ENCODE results near the gene KPNA6.
A peak's percentile ranks its signal among the peaks of the same experiment; 100 is the strongest.
"Not testable (repeated sequence)": the region's sequence is repeated elsewhere in the genome, so short reads cannot be mapped to it uniquely, and the experiment has no call there.

KPNA6 gene

DNA sequence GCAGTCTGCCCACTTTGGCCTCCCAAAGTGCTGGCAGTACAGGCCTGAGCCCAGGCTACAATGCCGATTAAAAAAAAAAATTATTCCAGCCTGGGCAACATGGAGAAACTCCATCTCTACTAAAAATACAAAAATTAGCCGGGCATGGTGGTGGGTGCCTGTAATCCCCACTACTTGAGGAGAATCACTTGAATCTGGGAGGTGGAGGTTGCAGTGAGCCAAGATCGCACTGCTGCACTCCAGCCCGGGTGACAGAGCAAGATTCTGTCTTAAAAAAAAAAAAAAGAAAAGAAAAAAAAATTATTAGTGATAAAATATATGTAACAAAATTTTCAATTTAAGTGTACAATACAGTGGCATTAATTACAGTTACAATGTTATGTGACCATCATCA, 35.4 kb downstream of the KPNA6 start:
- not testable (repeated sequence) for DNase-seq

DNA sequence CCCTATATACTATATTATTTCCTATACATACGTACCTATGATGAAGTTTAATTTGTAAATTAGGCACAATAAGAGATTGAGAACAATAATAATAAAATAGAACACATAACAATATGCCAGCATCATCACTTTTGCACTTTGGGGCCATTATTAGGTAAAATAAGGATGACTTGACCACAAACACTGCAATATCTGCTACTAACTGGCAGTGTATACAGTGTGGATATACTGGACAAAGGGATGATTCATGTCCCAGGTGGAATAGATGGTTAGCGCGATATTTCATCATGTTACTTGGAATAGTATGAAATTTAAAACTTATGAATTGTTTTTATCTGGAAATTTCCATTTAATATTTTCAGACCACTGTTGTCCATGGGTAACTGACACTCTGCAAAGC, 36.2 kb downstream of the KPNA6 start:
- DNase-seq = no peak

DNA sequence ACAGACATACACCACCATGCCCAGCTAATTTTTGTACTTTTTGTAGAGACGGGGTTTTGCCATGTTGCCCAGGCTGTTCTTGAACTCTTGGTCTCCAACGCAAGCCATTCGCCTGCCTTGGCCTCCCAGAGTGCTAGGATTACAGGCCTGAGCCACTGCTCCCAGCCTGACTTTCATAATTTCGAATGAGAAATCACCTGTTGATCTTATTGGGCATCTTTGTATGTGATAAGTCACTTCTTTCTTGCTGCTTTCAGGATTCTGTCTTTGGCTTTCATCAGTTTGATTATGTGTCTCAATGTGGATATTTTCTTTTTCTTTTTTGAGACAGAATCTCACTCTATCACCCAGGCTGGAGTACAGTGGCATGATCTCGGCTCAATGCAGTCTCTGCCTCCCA, 39.9 kb downstream of the KPNA6 start:
- not testable (repeated sequence) for DNase-seq

DNA sequence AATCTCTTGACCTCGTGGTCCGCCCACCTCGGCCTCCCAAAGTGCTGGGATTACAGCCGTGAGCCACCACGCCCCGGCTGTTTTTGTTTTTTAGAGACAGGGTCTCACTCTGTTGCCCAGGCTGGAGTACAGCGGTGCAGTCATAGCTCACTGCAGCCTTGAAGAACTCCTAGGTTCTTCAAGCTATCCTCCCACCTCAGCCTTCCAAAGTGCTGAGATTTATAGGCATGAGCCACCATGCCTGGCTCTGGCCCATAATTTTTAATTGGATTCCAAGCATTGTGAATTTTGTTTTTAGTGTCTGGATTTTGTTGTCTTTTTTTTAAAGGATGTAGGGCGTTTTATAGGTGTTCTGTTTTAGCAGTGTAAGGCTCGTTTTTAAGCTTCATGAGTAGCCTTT, 43.0 kb downstream of the KPNA6 start:
- DNase-seq = no peak

DNA sequence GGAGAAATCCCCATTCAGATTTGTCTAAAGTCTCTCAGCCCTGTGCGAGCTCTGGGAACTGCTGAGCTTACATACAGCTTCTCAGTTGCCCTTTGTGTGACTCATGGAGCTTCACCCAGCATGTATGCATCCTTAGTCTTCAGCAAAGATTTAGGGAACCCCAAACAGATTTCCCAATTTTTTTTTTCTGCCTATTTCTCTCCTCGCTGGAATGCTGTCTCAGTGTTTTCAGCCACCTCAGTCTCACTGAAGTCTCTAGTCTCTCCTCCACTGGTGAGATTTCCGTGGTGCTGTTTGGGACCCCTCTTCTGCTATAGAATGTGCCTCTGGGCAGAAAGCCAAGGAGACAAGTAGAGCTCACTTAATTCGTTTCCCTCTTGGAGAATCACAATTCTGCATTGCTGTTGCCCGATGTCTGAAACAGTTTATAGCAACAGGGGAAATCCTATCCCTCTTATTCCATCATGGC, 43.5 kb downstream of the KPNA6 start:
- DNase-seq = peak; percentile 75

DNA sequence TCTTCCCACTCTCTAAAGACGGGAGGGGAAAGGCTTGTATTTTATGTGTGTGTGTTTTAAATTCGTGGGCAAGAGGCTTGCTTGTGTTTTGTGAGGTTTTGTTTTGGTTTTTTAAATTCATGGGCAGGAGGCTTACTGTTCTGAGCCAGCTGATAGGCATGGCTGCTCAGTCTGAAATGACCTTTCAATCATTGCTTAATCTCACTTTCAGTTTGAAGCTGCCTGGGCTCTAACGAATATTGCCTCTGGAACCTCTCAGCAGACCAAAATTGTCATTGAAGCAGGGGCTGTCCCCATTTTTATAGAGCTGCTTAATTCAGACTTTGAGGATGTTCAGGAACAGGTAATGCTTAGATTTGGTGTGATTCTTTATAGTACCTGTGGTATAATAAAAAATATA, 51.3 kb downstream of the KPNA6 start:
- no peak for DNase-seq

DNA sequence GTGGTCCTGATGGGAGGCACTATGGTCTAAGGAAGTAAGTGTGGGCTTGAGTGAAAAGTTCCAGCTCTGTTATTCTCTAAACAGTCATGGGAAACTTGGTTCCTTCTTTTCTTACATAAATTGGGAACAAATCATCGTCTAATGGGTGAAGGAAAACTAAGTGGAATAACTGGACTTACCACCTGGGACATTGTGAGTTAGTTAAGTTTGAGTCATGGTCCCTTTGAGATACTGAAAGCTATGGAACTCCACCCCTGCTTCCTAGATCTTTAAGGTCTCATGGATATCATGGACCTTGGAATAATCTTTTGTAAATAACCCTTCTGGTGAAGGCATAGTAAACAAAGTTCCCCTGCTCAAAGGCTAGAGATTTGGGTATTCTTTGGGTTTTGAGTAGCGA, 55.5 kb downstream of the KPNA6 start:
- DNase-seq = no peak

DNA sequence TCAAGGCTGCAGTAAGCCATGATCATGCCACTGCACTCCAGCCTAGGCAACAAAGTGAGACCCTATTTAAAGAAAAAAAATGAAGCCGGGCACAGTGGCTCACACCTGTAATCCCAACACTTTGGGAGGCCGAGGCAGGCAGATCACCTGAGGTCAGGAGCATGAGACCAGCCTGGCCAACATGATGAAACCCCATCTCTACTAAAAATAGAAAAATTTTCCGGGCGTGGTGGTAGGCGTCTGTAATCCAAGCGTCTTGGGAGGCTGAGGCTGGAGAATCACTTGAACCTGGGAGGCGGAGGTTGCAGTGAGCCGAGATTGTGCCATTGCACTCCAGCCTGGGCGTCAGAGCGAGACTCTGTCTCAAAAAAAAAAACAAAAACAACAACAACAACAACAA, 57.8 kb downstream of the KPNA6 start:
- not testable (repeated sequence) for DNase-seq

DNA sequence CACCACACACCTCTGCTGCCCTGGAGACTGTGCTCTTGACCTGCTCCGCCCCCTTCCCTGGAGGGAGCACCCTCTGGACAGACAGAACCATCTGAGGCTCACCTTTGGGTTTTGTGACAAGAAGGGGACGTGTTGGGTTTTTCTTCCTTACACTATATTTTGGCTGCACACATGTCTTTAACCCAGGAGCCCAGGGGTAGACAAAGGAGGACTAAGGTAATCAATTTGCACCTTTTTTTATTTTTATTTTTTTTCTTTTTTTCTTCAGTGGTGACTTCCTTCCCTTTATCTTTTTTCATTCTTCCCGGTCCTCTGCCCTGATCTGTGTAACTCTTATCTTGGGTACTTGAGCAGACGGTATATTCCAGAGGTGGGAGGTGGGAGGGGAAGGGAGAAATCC, 63.1 kb downstream of the KPNA6 start:
- no peak for DNase-seq

DNA sequence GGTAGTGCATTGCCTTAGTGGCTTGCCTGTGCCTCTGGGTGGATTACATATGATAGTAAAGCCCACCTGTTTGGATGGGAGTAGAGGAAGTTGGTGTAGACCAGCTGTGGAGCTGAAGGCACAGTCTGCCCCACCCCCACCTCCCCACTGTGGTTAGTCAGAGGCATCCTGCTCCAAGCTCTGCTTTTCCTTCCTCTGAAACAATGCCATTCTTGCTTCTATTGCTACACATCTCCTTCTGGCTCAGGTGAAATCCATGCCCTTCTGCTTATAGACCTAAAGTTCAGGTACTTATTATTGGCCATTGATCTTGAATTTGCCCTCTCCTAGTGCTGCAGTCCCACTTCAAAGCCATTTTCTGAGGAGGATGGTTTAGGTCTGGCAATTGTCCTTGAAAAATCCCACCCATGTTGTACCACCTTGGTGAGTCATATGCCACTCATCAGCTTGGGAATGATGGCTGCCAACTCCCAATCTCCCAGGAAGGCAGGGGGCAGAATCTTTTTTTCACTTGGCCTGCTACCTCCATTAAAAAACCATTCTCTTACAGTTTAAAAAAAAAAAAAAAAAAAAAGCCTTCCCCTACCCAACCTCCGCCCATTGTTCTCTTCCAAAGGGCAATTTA, 64.9 kb downstream of the KPNA6 start:
- no peak for DNase-seq

DNA sequence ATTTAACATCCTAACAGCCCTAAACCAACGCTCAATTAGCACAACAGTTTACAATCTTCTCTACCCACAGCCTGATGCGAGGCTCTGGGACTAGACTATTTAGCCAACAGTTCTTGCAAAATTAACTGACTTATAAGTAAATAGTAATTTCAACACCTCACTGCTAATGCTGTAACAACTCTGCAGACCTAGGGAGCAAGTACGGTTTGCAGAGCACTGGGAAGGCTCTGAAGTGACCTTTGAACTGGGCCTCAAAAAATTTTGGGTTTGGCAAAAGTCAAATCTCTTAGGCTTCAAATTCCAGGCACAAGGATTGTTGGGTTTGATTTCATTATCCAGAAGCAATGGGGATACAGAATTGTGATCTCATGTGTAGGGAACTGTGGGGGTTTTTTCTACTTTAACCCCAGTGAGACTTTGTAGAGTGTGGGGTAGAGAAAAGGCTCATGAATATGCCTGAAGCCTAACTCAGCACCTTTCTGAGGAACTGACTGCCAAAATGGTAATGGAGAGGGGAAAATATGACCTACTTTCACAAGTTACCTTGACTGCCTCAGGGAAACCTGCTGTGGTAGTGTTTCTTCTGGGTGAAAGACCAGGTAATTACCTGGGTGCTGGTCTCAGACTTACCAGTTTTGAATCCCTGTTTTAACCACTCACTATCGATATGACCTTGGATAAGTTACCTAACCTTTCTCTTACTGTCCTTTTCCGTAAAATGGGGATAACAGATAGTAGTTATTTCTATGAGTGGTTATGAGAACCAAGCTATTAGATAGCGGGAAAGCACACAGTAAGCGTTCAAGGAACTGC, 70.7 kb downstream of the KPNA6 start:
- no peak for DNase-seq

DNA sequence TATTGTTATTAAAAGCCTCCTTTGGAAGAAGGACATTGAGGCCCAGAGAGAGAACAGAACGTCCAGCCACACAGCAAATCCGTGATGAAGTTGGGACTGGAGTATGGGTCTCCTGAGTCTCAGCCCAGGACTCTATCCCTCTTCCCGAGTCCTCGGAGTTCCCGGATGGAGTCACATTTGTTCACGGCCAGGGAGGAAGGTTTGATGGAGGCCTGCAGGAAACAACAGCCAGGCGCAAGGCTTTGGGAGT, 71.3 kb downstream of the KPNA6 start:
- no peak for DNase-seq

DNA sequence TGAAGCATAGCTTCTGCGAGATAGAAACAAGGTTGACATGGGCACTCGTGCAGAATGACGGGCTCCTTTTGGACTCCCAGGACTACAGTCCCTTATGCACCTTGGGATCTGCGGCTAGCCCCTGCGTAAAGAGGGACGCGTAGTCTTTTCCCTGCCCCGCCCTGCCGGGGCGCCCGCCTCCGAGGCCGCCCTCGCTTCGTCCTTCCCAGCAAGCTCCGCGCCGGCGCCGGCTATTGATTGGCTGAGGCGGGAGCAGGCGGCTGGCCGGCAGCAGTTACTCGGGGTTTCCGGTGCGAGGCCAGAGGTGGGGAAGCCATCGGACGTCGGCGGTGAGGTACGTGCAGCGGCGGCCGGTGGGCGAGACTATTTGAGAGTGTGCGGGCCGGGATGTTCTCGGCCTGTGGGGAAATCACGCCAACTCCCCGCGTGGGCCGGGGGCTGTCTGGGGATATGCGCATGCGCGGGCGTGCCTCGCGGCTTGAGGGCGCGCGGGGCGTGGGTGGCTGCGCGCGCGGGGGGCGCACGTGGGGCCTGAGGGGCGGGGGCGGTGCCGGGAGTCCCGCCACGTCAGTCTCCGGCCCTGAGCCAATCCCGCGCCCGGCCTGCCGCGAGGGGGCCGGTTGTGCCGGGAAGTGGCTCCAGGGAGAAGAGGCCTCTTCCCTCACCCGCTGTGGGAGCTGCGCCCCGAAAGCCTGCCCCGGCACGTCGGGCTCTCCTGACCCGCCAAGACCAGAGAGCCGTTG, 71.8 kb downstream of the KPNA6 start, which contains the start of gene TXLNA:
Gene TXLNA (plus strand): TSS at position 233 of the 743 bp plus-strand sequence. CDS start 671 bp downstream, outside the sequence.
- peak; percentile 90 for DNase-seq

DNA sequence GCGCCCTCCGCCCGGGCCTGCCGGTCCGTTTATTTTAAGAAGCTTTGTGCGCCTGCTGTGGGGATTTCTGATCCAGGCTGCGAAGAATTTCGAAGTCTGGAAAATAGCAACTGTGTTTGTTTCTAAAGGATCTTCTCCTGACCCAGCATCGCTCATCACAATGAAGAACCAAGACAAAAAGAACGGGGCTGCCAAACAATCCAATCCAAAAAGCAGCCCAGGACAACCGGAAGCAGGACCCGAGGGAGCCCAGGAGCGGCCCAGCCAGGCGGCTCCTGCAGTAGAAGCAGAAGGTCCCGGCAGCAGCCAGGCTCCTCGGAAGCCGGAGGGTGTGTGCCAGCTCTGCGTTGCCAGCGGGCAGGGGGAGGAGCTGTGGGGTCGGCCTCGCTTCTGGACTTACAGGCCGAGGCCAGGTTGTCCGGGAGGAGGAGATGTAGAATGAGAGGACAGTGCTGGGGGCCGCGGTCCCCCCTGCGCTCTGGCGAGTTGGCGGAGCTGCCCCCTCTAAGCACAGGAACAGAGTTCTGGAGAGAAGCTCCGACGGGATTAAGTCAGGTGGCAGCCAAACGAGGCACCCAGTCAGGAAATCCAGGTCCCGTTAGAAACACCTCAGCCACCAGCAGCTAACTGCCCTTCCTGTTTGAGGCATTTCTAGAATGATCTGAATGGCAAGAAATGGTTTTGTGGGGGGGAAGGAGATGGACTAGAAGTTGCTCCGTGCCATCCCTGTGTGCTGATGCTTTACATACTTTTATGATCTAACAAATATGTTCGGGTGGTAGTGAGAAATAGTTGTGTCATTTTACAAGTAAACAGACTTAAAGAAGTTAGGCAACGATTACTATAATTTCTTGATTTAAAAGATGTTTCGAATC, 72.6 kb downstream of the KPNA6 start:
- DNase-seq = peak; percentile 62

DNA sequence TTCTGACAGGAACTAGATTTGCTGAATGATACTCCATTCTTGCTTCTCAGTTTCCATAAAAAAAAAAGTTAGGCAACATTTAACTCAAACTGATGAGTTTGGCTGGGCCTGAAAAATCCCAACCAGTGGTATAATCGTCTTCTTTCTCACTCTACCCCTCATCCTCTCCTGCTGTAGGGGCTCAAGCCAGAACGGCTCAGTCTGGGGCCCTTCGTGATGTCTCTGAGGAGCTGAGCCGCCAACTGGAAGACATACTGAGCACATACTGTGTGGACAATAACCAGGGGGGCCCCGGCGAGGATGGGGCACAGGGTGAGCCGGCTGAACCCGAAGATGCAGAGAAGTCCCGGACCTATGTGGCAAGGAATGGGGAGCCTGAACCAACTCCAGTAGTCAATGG, 73.2 kb downstream of the KPNA6 start:
- DNase-seq = no peak

DNA sequence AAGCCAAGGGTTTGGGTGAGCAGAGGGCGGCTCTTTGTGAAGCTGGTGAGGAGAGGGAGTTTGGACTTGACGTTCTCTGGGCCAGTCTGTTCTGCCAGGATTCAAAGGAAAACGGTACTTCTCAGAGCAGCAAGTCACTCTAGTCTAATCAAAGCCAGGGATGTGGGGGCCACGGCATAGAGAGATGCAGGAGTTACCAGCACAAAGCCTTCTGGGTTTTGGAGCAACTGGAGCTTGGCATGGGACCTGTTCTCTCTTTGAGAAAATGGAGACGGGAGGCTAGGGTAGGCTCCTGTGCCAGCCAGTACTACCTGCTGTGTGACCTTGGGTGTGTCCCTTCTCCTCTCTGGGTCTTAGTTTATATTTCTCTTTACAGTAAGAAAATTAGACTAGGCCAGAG, 73.7 kb downstream of the KPNA6 start:
- DNase-seq = no peak

DNA sequence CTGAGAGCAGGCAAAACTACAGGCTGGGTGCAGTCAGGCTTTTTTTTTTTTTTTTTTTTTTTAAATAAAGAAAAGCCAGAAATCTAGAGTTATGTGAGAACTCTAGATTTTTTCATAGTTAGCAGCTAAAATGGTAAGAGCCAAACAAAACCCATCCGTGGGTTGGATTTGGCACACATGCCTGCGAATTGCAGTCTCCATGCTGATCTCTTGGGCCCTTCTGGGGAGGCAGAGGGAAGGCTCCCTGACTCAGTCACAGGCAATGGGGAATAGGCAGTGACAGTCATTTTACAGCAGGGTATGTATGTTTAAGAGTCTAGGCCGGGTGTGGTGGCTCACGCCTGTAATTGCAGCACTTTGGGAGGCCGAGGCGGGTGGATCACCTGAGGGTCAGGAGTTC, 74.2 kb downstream of the KPNA6 start:
- no peak for DNase-seq

DNA sequence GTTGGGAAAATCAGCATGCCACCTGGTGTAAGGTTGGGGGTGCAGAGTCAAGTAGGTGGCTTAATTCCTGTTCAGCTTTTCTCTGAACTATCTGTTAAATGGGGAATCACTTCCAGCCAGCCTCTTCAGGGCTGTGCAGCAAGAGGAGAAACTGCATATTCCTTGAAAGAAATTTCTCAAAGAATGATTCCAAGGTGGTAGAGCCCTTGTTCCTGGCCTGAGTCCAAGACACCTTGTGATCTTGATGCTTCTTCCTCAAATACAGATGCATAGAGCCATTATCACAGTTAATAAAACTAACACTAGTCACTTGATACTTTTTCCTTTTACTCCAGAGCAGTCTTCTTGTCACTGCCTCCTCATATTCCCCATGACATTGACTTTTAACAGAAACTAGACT, 76.8 kb downstream of the KPNA6 start:
- no peak for DNase-seq

DNA sequence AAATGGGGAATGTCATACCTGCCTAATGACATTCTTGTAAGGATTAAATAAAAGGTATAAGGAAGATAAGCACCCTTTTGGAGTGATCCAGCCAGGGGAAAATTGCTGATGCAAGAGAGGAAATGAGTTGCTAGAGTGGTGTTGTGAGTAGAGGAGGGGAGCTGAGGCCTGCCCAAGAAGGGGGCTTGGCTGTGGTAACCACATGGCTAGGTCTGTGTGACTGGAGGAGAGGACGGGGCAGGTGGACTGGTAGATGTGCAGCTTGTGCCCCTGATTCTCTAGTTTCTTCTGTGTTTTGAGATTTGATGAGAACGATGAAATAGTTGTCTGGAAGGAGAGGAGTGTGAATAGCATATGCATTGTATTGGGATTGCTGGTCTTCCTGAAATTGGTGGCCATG, 78.2 kb downstream of the KPNA6 start:
- DNase-seq = no peak

DNA sequence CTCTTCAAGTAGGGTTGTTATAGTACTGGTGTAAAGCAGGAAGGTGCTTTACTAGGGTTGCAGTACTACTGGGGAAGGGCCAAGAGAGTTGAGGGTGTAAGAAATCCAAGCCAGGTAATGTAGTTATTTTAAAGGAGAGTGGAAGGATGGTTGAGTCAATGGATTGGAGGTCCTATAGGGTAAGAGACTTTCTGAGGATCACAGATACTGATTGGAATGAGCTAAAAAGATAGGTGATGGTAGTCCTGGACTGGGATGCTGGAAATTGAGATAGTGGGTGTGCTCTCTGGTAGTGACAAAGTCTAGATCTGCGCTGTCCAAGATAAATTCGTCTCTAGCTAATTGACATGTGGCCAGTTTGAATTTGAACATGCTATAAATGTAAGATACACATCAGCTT, 78.6 kb downstream of the KPNA6 start:
- DNase-seq = no peak

DNA sequence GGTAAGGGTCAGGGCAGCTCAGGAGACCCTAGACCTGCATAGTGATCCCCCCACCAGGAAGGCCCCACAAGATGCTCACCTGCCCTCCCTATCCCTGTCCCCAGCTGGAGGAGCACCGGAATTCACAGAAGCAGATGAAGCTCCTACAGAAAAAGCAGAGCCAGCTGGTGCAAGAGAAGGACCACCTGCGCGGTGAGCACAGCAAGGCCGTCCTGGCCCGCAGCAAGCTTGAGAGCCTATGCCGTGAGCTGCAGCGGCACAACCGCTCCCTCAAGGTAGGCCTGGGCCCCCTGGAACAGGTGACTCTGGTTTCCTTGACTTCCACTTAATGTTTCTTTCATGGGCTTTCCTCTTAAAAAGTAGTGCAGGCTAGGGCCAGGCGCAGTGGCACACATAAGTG, 80.0 kb downstream of the KPNA6 start:
- no peak for DNase-seq

DNA sequence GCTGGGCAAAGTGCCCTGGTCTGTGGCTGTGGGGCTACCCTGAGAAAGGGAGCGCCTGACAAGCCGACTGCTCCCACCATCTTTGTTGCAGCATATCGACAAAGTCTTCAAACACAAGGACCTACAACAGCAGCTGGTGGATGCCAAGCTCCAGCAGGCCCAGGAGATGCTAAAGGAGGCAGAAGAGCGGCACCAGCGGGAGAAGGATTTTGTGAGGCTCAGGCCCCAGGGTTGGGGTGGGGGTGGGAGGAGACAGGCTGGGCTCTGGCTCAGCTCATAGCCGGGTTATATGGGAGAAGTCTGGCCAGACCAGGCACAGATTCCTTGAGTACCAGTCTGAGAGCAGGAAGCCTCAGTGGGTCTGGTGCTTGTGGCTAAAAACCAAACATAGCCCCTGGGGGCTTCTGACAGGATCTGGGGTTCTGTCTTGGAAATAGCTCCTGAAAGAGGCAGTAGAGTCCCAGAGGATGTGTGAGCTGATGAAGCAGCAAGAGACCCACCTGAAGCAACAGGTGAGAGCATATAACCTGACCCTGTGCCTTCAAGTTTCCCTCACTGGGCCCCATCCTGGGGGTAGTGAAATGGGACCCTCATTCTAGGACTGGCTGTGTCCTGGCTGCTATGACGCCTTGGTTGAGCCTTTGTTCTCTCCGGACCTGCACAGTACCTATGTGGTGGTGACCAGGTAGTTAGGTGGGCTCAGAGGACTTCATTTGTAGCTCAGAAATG, 84.5 kb downstream of the KPNA6 start:
- DNase-seq = no peak

Data from NCI-H2171 treated with DMSO at 0.1 percent for 48 hours (cell line).